Stimulated activated CD4-positive, alpha-beta T cell treated with anti-CD3 and anti-CD28 coated beads, TNF-alpha, amount 100 ng/mL, for 48 hours (primary cell): ENCODE data around the gene CACNA2D3.
"Not testable (repeated sequence)": the region's sequence is repeated elsewhere in the genome, so short reads cannot be mapped to it uniquely, and the experiment has no call there.

Experiments used
- DNase-seq, 3 donors: peaks; one replicate each; pipeline ENCODE4 v3.0.0-alpha.2; 2020; ENCODE audit warnings: low read depth in 3 of 3

CACNA2D3 gene

DNA sequence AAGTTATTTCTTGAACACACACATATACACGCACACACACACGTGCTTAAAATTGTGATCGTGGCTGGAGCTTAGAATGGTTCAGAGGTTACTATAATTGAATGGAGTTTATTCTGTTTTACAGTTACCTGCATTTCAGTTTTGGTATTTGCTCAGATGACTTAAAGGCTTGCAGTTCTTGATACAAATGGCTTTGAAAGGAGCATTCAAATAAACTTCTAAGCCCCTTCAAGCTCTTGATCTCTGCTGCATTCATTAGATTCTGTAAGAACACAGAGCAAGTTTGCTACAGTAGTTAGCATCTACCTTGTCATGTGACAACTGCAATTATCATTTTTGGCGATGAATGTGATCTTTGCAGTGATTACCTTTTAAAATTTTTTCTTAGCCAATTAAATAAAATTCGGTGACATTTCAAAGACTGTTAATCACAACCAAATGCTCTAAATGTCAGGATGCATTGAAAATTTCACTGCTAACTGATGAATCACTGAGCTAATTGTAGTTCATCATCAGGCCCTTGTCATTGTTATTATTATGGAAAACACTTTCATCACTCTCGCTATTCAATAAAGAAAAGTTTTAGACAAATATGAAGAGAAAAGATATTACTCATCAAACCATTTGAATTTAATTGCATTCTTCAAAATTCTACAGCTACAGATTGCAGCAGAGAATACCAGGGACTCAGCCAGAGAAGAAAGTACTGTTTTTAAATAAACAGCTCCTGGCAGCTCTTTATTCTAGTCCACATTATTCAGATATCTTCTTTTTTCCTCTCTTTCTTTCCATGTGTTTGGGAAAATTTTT, 509.4 kb downstream of the CACNA2D3 start:
- no peak for DNase-seq

DNA sequence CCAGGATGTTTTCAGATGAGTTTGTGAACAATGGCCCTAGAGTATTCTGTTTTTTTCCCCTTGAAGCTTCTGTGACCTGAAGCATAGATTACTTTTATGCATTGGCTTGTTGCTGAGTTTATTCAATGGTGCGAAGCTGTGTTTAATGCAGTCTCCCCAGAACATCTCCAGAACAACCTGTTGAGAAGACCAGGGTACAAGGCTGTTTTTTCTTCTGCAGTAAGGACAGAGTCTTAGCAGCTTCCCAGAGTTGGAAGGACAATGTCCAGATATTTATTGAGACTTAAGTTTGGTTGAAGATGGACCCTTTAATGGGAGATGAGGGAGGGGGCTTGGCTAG, 509.9 kb downstream of the CACNA2D3 start:
- DNase-seq, result no peak

GRCh38 chr3:54632834-54633233, 510.5 kb downstream of the CACNA2D3 start:
- no peak for DNase-seq

- no peak for DNase-seq
These were observed 511.2 kb downstream of the CACNA2D3 start for GRCh38 chr3:54633444-54634121.

GRCh38 chr3:54634122-54634469, 511.7 kb downstream of the CACNA2D3 start:
- no peak for DNase-seq

- DNase-seq, result not testable (repeated sequence)
These were observed 517.5 kb downstream of the CACNA2D3 start for GRCh38 chr3:54639790-54640372.

- DNase-seq, result no peak
These were observed 519.1 kb downstream of the CACNA2D3 start for GRCh38 chr3:54641226-54642014.

- no peak for DNase-seq
These were observed 519.8 kb downstream of the CACNA2D3 start for GRCh38 chr3:54642147-54642546.

DNA sequence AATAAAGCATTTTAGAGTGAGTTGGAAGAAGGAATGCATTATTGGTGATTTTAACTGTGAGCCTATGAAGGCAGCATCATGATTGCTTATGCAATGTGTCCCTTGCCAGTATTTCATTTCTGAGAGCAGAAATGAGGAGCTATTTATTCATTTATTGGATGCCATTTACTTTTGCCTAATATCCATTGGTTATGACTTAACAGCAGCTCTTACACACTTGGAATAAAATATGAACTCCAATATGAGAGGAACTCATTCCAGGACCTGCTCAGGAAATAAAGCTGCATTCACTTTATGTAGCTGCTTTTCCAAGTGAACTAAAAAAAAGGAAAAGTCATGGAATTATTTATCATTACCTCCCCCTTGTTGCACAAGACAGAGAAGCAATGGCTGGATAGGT, 525.4 kb downstream of the CACNA2D3 start:
- no peak for DNase-seq

DNA sequence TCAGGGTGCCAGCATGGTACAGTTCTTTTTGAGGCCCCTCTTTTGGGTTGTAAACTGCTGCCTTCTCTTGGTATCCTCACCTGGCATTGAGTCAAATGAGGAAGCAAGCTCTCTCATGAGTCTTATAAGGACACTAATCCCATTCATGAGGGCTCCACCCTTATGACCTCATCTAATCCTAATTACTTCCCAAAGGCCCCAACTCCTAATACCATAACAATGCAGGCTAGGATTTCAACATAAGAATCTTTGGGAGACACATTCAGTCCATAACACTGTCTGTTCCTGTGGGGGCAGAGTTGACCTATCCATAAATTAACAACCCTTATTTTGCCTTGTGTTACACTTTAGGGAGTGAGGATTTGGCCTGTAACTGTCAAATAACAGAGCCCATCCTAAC, 527.2 kb downstream of the CACNA2D3 start:
- no peak for DNase-seq

DNA sequence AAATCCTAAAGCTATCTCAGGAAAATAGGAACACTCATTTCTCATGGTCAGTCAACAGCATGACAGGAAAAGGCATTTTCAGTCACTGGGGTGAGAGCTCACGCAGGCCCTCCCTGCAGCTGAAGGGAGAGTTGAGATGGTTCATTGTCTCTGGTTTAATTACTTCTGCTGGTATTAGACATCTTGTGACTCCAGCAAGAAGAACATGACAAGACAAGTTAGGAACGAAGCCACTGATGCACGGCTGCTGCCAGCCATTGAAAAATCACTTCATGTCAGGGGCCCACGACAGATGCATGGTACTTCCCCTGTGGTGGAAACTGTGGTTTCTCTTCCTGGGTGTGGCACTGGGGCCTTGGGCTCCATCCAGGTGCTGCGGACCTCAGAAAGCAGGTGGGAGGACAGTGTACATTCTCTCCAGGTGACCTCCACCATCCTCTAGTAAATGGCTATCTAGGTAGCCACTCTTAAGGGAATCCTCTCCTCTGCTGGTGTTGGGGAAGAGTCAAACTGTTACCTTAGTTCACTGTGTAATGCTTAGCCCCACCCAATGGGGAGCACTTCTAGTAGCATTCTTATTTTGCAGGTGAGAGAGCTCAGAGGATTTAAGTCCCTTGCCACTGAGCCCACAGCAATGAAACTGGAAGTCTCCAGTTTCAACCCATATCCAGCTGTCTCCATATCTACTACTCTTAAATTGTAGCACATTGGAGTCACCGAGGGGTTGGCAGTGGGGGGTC, 531.3 kb downstream of the CACNA2D3 start:
- DNase-seq, result no peak

GRCh38 chr3:54654776-54655175, 532.4 kb downstream of the CACNA2D3 start:
- DNase-seq, result no peak

- DNase-seq, result no peak
These were observed 537.0 kb downstream of the CACNA2D3 start for GRCh38 chr3:54659347-54659746.

- no peak for DNase-seq
These were observed 538.4 kb downstream of the CACNA2D3 start for GRCh38 chr3:54660714-54661132.

GRCh38 chr3:54661151-54661550, 538.8 kb downstream of the CACNA2D3 start:
- no peak for DNase-seq

GRCh38 chr3:54663501-54664011, 541.2 kb downstream of the CACNA2D3 start:
- no peak for DNase-seq

DNA sequence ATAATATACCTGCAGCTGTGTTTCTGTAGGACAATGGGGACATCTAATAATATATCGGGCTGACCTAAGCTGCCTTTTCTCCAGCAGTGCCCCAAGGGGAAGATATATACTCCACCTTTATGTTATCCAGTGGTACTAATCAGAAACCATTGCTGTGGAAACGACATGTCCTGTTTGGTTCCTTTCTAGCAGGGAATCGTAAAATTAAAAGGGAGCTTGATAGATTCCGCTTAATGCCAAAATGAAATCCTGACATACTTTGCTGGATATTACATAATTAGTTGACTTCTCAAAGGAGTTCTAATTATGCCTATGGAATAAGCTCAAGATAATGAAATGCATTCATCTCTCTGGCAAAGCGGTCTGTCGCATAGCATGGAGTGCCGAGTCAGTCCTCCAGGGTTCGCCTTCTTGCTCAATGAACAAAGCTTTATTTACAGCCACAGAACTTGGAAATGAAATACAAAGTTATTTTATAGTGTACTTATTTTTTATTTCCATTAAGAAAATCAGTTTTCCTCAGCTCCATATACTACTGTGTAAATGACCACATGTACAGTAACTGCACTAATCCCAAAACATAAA, 542.8 kb downstream of the CACNA2D3 start:
- DNase-seq, result no peak

GRCh38 chr3:54668236-54668635, 545.9 kb downstream of the CACNA2D3 start:
- no peak for DNase-seq

DNA sequence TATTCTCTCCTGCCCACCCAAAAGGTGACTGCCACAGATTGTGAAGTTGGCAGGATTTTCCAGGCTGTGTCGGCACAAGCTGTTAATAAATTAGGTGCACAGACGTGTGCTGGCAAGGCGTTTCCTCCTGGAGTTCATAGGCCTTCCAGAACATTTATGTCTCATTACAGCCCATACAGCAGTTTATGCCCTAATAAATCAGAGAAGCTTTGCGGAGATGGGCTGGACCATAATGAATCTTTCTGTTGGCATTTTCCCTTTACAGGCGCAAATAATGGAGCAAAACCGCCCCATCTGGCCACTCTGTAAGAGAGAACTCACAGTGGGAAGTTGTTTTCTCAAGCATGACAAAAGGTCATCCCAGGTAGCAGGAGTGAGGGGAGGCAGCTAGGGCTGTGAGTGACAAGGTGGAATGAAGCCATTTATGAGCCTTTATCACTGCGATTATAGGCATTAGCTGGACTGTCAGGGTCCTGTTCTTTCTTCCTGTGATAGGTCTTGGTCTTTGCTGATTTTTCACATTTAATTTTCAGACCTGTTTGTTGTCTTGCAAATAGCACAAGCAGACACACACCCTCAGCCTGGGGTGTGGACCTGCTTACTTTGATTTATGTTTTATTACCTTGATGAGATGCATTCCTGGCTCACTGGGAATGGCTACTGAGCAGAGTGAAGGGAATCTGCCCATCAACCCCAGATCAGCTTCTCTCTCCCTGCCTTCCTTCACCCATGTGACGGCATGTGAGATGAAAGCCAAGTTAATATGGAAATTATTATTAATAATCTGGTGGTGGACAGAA, 548.0 kb downstream of the CACNA2D3 start:
- DNase-seq, result no peak

DNA sequence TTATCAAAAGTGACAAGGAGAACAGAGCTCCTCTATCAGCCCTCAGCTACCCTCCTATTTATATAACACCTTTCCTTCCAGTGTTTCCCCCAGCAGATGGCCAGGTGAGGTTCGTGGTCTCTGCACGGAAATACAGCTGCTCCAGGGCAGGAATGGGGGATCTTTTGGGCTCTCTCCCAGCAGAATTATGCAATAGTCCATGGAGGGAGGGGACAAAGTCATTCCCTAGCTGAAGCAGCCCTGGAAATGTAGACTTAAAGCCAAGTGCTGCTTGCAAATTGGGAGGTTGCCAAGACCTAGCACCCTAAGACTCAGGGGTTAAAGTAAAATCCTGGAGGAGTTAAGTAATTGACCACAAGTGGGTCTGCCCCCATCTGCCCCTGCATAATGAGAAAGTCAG, 549.2 kb downstream of the CACNA2D3 start:
- DNase-seq, result no peak
